Measurements from ENCODE around the gene EEF1B2.
"Not testable (repeated sequence)": the region's sequence is repeated elsewhere in the genome, so short reads cannot be mapped to it uniquely, and the experiment has no call there.

Gene EEF1B2

GRCh38 chr2:206173147-206173546, 13.5 kb downstream of the EEF1B2 start:
- no peak for TF ChIP-seq CTCF (conservative IDR thresholded peaks at IDR 0.05)
- TF ChIP-seq ZFX (IDR thresholded peaks at IDR 0.05), result no peak

GRCh38 chr2:206176121-206176520, 16.4 kb downstream of the EEF1B2 start:
- no peak overlapping the region for H3K27ac ChIP-seq
- no peak for TF ChIP-seq ZFX (IDR thresholded peaks at IDR 0.05)
- no peak for TF ChIP-seq CTCF (conservative IDR thresholded peaks at IDR 0.05)

More at GRCh38 chr2:206173147-206173546, 13.5 kb downstream of the EEF1B2 start:
- H3K27ac ChIP-seq, result no peak overlapping the region

- TF ChIP-seq CTCF (conservative IDR thresholded peaks at IDR 0.05) (no peak), ZFX (IDR thresholded peaks at IDR 0.05) (no peak)
- H3K27ac ChIP-seq, result no peak overlapping the region
Observed at GRCh38 chr2:206176901-206177300, 17.2 kb downstream of the EEF1B2 start.

GRCh38 chr2:206181526-206181925, 21.8 kb downstream of the EEF1B2 start:
- H3K27ac ChIP-seq, result not testable (repeated sequence)

- no peak overlapping the region for H3K27ac ChIP-seq
- TF ChIP-seq CTCF (conservative IDR thresholded peaks at IDR 0.05) (no peak), ZFX (IDR thresholded peaks at IDR 0.05) (no peak)
Observed at GRCh38 chr2:206189691-206190090, 30.0 kb downstream of the EEF1B2 start.

GRCh38 chr2:206190111-206190510, 30.4 kb downstream of the EEF1B2 start:
- TF ChIP-seq ZFX (IDR thresholded peaks at IDR 0.05) (no peak), CTCF (conservative IDR thresholded peaks at IDR 0.05) (no peak)
- H3K27ac ChIP-seq, result no peak overlapping the region

- no peak overlapping the region for H3K27ac ChIP-seq
- no peak for TF ChIP-seq ZFX (IDR thresholded peaks at IDR 0.05)
- no peak for TF ChIP-seq CTCF (conservative IDR thresholded peaks at IDR 0.05)
Observed at GRCh38 chr2:206190689-206191088, 31.0 kb downstream of the EEF1B2 start.

- no peak for TF ChIP-seq ZFX (IDR thresholded peaks at IDR 0.05)
- no peak for TF ChIP-seq CTCF (conservative IDR thresholded peaks at IDR 0.05)
- H3K27ac ChIP-seq, result no peak overlapping the region
Observed at GRCh38 chr2:206192157-206192556, 32.5 kb downstream of the EEF1B2 start.

Data from C4-2B (cell line).